GM12801 (cell line): ENCODE results near the gene MYH16.

Source experiments
- TF ChIP-seq, protein P1 (sequence below): IDR thresholded peaks from one replicate; pipeline ENCODE4 v1.5.1; 2011; ENCODE audit warnings: control low read depth; ENCODE audit not compliant: insufficient read length; ENCODE audit errors: extremely low read depth

The MYH16 gene

GRCh38 chr7:99272476-99273045 lies at the start of gene MYH16:
TSS of gene MYH16 (plus strand) at chr7:99272839.
- TF ChIP-seq, protein P1, sequence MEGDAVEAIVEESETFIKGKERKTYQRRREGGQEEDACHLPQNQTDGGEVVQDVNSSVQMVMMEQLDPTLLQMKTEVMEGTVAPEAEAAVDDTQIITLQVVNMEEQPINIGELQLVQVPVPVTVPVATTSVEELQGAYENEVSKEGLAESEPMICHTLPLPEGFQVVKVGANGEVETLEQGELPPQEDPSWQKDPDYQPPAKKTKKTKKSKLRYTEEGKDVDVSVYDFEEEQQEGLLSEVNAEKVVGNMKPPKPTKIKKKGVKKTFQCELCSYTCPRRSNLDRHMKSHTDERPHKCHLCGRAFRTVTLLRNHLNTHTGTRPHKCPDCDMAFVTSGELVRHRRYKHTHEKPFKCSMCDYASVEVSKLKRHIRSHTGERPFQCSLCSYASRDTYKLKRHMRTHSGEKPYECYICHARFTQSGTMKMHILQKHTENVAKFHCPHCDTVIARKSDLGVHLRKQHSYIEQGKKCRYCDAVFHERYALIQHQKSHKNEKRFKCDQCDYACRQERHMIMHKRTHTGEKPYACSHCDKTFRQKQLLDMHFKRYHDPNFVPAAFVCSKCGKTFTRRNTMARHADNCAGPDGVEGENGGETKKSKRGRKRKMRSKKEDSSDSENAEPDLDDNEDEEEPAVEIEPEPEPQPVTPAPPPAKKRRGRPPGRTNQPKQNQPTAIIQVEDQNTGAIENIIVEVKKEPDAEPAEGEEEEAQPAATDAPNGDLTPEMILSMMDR = no peak

DNA sequence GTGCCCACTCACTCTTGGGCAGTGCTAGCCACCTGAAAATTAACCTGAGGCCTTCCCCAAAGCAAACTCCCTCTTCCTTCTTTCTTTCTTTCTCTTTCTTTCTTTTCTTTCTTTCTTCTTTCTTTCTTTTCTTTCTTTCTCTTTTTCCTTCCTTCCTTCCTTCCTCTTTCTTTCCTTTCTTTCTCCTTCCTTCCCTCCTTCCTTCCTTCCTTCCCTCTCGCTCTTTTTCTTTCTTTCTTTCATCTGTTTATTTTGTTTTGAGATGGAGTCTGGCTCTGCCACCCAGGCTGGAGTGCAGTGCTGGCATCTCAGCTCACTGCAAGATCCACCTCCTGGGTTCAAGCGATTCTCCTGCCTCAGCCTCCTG lies 47.8 kb upstream of the MYH16 start:
- TF ChIP-seq, protein P1 = no peak

DNA sequence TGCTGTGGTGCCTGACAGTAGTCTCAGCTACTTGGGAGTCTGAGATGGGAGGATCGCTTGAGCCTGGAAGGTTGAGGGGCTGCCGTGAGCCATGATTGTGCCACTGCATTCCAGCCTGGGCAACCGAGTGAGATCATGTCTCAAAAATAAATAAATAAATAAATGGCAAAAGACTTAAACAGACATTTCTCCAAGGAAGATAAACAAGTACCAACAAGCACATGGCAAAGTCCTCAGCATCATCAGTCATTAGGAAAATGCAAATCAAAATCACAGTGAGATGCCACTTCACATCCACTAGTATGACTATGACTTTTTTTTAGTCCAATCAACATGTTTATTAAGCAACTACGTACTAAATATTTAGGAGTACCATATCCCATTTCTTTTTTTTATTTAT lies 43.4 kb upstream of the MYH16 start:
- TF ChIP-seq, protein P1 = no peak

DNA sequence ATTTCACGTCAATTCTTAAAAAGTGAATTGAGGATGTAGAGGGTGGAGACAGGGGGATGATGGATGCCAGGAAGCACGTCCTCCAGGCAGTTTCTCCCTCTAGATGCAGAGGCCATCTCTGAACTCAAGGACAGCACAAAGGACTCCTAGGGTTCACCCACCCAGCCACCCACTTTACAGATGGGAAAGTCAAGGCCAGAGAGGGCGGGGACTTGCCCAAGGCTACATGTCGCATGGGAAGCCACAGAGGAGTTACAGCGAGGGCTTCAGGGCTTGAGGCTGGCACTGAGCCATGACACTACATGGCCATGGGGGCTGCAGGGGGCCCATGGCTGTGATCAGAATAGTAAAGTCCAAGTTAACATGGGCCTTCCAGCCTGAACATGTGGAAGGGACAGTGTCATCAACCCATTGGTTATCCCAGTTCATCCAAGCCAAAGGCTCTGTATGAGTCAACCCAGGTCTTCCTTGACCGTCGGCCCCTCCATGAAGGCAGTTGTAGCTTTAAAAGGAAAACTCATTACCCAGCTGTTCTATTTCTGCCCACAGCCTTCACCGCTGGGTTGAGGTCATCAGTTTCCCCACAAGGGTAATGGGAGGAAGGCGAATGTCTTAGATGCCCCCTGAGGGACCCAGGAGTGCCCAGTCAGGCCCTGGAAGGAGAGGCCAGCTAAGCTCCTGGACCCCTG lies 40.4 kb upstream of the MYH16 start:
- TF ChIP-seq, protein P1 = no peak

DNA sequence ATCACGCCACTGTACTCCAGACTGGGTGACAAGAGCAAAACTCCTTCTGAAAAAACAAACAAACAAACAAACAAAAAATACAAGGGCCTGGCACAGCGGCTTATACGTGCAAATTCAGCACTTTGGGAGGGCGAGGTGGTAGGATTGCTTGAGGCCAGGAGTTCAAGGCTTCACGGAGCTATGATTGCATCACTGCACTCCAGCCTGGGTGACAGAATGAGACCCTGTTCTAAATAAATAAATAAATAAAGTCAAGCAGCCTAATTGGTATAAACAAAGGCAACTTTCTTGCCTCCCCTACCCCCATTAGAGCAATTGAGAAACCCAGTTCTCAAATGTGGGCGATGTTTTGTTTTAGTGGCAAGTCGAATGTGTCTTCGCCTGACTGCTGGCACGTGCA lies 38.5 kb upstream of the MYH16 start:
- TF ChIP-seq, protein P1 = no peak

- TF ChIP-seq, protein P1 = no peak
Measured at GRCh38 chr7:99235925-99236324, 36.7 kb upstream of the MYH16 start.

GRCh38 chr7:99238558-99239341 lies 33.9 kb upstream of the MYH16 start:
- TF ChIP-seq, protein P1 = no peak
